MM.1S (cell line): ENCODE data around the gene ADGRL3.

Source experiments
- CTCF ChIP-seq: fragments of 300-600 bp; sonication (generic); IDR thresholded peaks from 2 replicates; pipeline ENCODE4 v1.5.1; 2016; ENCODE audit warnings: antibody characterized with exemption, low read length, mixed read lengths
- EZH2phosphoT487 ChIP-seq: fragments of 300-600 bp; sonication (generic); IDR thresholded peaks from 2 replicates; pipeline ENCODE4 v1.6.1; 2018; ENCODE audit warnings: antibody characterized with exemption, low read length

DNA sequence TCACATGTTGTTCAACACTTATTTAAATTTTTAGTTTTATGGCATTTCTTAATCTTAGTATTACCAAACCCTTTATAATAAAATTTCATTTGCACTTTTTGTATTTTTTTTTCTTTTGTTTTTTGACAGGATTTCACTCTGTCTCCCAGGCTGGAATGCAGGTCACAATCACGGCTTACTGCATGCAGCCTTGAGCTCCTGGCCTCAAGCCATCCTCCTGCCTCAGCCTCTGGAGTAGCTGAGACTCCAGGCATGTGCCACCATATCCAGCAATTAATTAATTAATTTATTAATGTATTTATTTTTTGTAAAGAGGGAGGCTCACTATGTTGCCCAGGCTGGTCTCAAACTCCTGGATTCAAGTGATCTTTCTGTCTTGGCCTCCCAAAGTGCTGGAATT is 133.4 kb downstream of the ADGRL3 start:
- TF ChIP-seq EZH2phosphoT487: no peak
- TF ChIP-seq CTCF: no peak
